SK-N-SH treated with all-trans-retinoic acid at 6 μM for 48 hours (cell line): Measurements from ENCODE around the gene C11orf91.

ENCODE experiments used
- ATAC-seq: fragments of 200-7000 bp; cut with Tn5 transposase; 3 replicates; pipeline ENCODE4 v1.9.1; 2020; ENCODE audit warnings: mild to moderate bottlenecking, moderate library complexity
- ARNTL ChIP-seq: fragments of 450-650 bp; formaldehyde crosslinking; IDR thresholded peaks from 2 replicates; pipeline ENCODE4 v1.5.0; 2020; ENCODE audit warnings: low read depth, mild to moderate bottlenecking, moderate library complexity, borderline replicate concordance
- BACH2 ChIP-seq: fragments of 250-450 bp; sonication (Bioruptor Pico); IDR thresholded peaks from 2 replicates; pipeline ENCODE4 v1.9.0; 2021; ENCODE audit warnings: mild to moderate bottlenecking, borderline replicate concordance
- CSDC2 ChIP-seq: fragments of 250-450 bp; sonication (Bioruptor Pico); IDR thresholded peaks from 2 replicates; pipeline ENCODE4 v1.5.0; 2020; ENCODE audit warnings: mild to moderate bottlenecking, moderate library complexity
- ESRRG ChIP-seq: fragments of 250-450 bp; sonication (Bioruptor Pico); IDR thresholded peaks from 2 replicates; pipeline ENCODE4 v1.6.1; 2021; ENCODE audit warnings: mild to moderate bottlenecking
- GLIS3 ChIP-seq: fragments of 250-450 bp; sonication (Bioruptor Pico); IDR thresholded peaks from 2 replicates; pipeline ENCODE4 v1.5.0; 2020; ENCODE audit warnings: mild to moderate bottlenecking, moderate library complexity
- ISL1 ChIP-seq: fragments of 250-450 bp; sonication (Bioruptor Pico); IDR thresholded peaks from 2 replicates; pipeline ENCODE4 v2.1.2; 2022; ENCODE audit warnings: mild to moderate bottlenecking, moderate library complexity
- OSR1 ChIP-seq: fragments of 250-450 bp; sonication (Bioruptor Pico); IDR thresholded peaks from 2 replicates; pipeline ENCODE4 v1.8.0; 2022; ENCODE audit warnings: moderate library complexity, mild to moderate bottlenecking, inconsistent platforms
- PPARA ChIP-seq: fragments of 250-450 bp; sonication (Bioruptor Pico); IDR thresholded peaks from 2 replicates; pipeline ENCODE4 v1.5.0; 2020; ENCODE audit warnings: mild to moderate bottlenecking, borderline replicate concordance
- RARB ChIP-seq: fragments of 250-450 bp; sonication (Bioruptor Pico); IDR thresholded peaks from 2 replicates; pipeline ENCODE4 v1.8.0; 2021; ENCODE audit warnings: mild to moderate bottlenecking, moderate library complexity
- SNAI2 ChIP-seq: fragments of 250-450 bp; sonication (Bioruptor Pico); IDR thresholded peaks from 2 replicates; pipeline ENCODE4 v1.5.0; 2020; ENCODE audit warnings: mild to moderate bottlenecking, moderate library complexity
- TCF4 ChIP-seq: fragments of 250-450 bp; sonication (Bioruptor Pico); IDR thresholded peaks from 2 replicates; pipeline ENCODE4 v1.8.0; 2021; ENCODE audit warnings: mild to moderate bottlenecking, moderate library complexity, borderline replicate concordance
- TOX ChIP-seq: fragments of 250-450 bp; sonication (Bioruptor Pico); IDR thresholded peaks from 2 replicates; pipeline ENCODE4 v1.8.0; 2021; ENCODE audit warnings: mild to moderate bottlenecking, moderate library complexity, borderline replicate concordance
- ZNF70 ChIP-seq: fragments of 450-650 bp; formaldehyde crosslinking; IDR thresholded peaks from 2 replicates; pipeline ENCODE4 v1.5.0; 2020; ENCODE audit warnings: mild to moderate bottlenecking, moderate library complexity
- TF ChIP-seq, protein P1 (sequence below): fragments of 250-450 bp; sonication (Bioruptor Pico); IDR thresholded peaks from 2 replicates; pipeline ENCODE4 v1.8.0; 2020; ENCODE audit warnings: mild to moderate bottlenecking, moderate library complexity, borderline replicate concordance
- TF ChIP-seq, protein P2 (sequence below): fragments of 250-450 bp; sonication (Bioruptor Pico); IDR thresholded peaks from 2 replicates; pipeline ENCODE4 v1.8.0; 2021; ENCODE audit warnings: low read depth, mild to moderate bottlenecking, moderate library complexity, borderline replicate concordance
- TF ChIP-seq, protein P3 (sequence below): fragments of 250-450 bp; sonication (Bioruptor Pico); IDR thresholded peaks from 2 replicates; pipeline ENCODE4 v1.5.1; 2020; ENCODE audit warnings: low read depth, mild to moderate bottlenecking, moderate library complexity

The C11orf91 gene

GRCh38 chr11:33694346-33695050, 6.1 kb downstream of the C11orf91 start:
- TF ChIP-seq ARNTL (CRISPR knock-in tag) (no peak), ISL1 (CRISPR knock-in tag) (no peak), TCF4 (CRISPR knock-in tag) (0 out of 2 replicates have a peak, but pooled peaks have one; percentile 13)
- no peak for ATAC-seq

DNA sequence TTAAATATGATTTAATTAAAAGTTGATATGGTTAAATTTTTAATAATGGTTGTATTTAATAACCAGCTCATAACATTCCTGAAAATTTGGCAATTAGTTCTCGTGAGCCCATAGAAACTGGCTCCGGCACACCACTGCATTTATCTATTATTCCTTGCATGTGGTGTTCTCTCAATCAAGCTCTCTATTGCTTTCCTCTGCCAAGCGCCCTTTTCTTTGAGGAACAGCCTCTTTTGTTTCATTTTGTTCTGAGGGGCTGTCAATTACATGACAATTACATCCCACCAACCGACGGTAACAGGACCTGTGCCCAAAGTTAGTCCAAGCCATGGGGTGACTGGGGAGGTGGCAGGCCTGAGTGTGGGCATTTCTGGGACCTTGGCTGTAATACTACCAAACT, 8.1 kb downstream of the C11orf91 start:
- no peak for TF ChIP-seq RARB (CRISPR knock-in tag)
- 0 out of 2 replicates have a peak, but pooled peaks have one; percentile 5 for TF ChIP-seq ISL1 (CRISPR knock-in tag)
- ATAC-seq, result no peak

- ATAC-seq, result peak; percentile 71
- TF ChIP-seq ISL1 (CRISPR knock-in tag) (peak; percentile 80), ZNF70 (CRISPR knock-in tag) (no peak), OSR1 (CRISPR knock-in tag) (no peak), BACH2 (CRISPR knock-in tag) (no peak), ESRRG (CRISPR knock-in tag) (no peak), TOX (CRISPR knock-in tag) (0 out of 2 replicates have a peak, but pooled peaks have one; percentile 18), PPARA (CRISPR knock-in tag) (no peak), SNAI2 (CRISPR knock-in tag) (0 out of 2 replicates have a peak, but pooled peaks have one; percentile 42), GLIS3 (CRISPR knock-in tag) (no peak), CSDC2 (0 out of 2 replicates have a peak, but pooled peaks have one; percentile 5), ARNTL (CRISPR knock-in tag) (no peak), RARB (CRISPR knock-in tag) (no peak)
- TF ChIP-seq, protein P1, sequence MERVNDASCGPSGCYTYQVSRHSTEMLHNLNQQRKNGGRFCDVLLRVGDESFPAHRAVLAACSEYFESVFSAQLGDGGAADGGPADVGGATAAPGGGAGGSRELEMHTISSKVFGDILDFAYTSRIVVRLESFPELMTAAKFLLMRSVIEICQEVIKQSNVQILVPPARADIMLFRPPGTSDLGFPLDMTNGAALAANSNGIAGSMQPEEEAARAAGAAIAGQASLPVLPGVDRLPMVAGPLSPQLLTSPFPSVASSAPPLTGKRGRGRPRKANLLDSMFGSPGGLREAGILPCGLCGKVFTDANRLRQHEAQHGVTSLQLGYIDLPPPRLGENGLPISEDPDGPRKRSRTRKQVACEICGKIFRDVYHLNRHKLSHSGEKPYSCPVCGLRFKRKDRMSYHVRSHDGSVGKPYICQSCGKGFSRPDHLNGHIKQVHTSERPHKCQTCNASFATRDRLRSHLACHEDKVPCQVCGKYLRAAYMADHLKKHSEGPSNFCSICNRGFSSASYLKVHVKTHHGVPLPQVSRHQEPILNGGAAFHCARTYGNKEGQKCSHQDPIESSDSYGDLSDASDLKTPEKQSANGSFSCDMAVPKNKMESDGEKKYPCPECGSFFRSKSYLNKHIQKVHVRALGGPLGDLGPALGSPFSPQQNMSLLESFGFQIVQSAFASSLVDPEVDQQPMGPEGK (CRISPR knock-in tag), result no peak
- TF ChIP-seq, protein P2, sequence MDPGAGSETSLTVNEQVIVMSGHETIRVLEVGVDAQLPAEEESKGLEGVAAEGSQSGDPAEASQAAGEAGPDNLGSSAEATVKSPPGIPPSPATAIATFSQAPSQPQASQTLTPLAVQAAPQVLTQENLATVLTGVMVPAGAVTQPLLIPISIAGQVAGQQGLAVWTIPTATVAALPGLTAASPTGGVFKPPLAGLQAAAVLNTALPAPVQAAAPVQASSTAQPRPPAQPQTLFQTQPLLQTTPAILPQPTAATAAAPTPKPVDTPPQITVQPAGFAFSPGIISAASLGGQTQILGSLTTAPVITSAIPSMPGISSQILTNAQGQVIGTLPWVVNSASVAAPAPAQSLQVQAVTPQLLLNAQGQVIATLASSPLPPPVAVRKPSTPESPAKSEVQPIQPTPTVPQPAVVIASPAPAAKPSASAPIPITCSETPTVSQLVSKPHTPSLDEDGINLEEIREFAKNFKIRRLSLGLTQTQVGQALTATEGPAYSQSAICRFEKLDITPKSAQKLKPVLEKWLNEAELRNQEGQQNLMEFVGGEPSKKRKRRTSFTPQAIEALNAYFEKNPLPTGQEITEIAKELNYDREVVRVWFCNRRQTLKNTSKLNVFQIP (CRISPR knock-in tag), result no peak
- TF ChIP-seq, protein P3, sequence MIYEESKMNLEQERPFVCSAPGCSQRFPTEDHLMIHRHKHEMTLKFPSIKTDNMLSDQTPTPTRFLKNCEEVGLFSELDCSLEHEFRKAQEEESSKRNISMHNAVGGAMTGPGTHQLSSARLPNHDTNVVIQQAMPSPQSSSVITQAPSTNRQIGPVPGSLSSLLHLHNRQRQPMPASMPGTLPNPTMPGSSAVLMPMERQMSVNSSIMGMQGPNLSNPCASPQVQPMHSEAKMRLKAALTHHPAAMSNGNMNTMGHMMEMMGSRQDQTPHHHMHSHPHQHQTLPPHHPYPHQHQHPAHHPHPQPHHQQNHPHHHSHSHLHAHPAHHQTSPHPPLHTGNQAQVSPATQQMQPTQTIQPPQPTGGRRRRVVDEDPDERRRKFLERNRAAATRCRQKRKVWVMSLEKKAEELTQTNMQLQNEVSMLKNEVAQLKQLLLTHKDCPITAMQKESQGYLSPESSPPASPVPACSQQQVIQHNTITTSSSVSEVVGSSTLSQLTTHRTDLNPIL (CRISPR knock-in tag), result peak; percentile 80
- TF ChIP-seq, all 23 proteins: peak for 5
Measured at GRCh38 chr11:33692013-33692504, 8.6 kb downstream of the C11orf91 start.

- TF ChIP-seq BACH2 (CRISPR knock-in tag) (no peak), CSDC2 (0 out of 2 replicates have a peak, but pooled peaks have one; percentile 1), ARNTL (CRISPR knock-in tag) (no peak)
- ATAC-seq, result peak; percentile 1; the same call in 2 of the 3 replicates
Measured at GRCh38 chr11:33691066-33691864, 9.4 kb downstream of the C11orf91 start.

DNA sequence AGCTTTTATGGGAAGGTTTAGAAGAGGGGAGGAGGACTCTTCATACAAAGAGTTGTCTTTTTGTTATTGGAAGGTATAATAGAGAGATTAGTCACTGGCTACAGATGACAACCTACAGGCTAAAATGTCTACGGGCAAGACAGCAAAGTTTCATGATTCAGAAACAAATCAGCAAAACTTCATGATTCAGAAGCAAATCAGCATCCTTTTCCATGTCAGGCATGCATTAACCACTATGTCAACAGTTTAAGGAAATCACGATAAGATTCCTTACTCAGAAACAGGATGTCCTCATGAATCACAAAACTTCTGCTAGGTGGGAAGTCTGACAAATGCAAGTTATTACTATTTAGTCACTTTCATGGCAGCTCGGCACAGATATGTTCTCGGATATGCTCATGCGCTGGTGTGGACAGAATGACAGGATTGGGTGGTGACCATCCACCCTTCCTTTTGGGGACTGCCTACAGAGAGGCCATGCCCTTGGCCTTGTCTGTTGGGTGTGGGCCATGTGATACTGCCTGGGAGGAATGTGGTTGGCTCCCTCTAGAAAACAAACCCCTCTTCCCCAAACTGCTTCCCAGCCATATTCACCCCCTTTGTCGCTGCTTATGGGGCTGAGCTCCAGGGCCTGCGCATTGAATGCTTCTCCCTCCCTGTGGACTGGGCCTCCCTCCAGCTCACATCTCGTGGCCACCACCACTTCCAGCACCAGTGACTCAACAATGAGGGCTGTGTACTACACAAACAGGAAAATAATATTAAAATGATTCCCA, 10.1 kb downstream of the C11orf91 start:
- TF ChIP-seq TCF4 (CRISPR knock-in tag) (no peak), CSDC2 (peak; percentile 76), ISL1 (CRISPR knock-in tag) (peak; percentile 84)
- TF ChIP-seq, protein P2 (CRISPR knock-in tag), result peak; percentile 21; the same call in 1 of the 2 replicates

More for the DNA sequence above, 10.1 kb downstream of the C11orf91 start:
- ATAC-seq, result peak; percentile 61
